HG02943 (cell line): ENCODE measurements around the gene SRRM4.

Experiments used
- ATAC-seq: cut with Tn5 transposase; IDR thresholded peaks from one replicate; pipeline ENCODE4 v1.9.1; 2021; ENCODE audit warnings: mild to moderate bottlenecking, low read depth, moderate library complexity; ENCODE audit not compliant: unreplicated experiment

Gene SRRM4

GRCh38 chr12:118981285-118982211, at the start of gene SRRM4:
SRRM4 (plus strand) TSS chr12:118981541; CDS start chr12:118981883, 342 bp downstream.
- ATAC-seq: no peak

GRCh38 chr12:118946256-118946655, 35.1 kb upstream of the SRRM4 start:
- no peak for ATAC-seq

- ATAC-seq: no peak
These were observed 22.8 kb upstream of the SRRM4 start for GRCh38 chr12:118958520-118958919.

GRCh38 chr12:118959348-118959747, 22.0 kb upstream of the SRRM4 start:
- no peak for ATAC-seq

- ATAC-seq: no peak
These were observed 21.3 kb upstream of the SRRM4 start for GRCh38 chr12:118959985-118960560.

- no peak for ATAC-seq
These were observed 20.5 kb upstream of the SRRM4 start for GRCh38 chr12:118960865-118961264.

- ATAC-seq: no peak
These were observed 16.4 kb upstream of the SRRM4 start for GRCh38 chr12:118964988-118965387.

- ATAC-seq: no peak
These were observed 10.5 kb upstream of the SRRM4 start for GRCh38 chr12:118970856-118971255.

- no peak for ATAC-seq
These were observed 8.4 kb upstream of the SRRM4 start for GRCh38 chr12:118972982-118973381.

GRCh38 chr12:118979763-118980406, 1.5 kb upstream of the SRRM4 start:
- no peak for ATAC-seq

- no peak for ATAC-seq
These were observed 830 bp upstream of the SRRM4 start for GRCh38 chr12:118980407-118981014.

- ATAC-seq: no peak
These were observed 961 bp downstream of the SRRM4 start for GRCh38 chr12:118982302-118982701.

- ATAC-seq: no peak
These were observed 1.8 kb downstream of the SRRM4 start for GRCh38 chr12:118982984-118983761.

- ATAC-seq: no peak
These were observed 3.0 kb downstream of the SRRM4 start for GRCh38 chr12:118984161-118984943.

GRCh38 chr12:118986050-118986449, 4.7 kb downstream of the SRRM4 start:
- no peak for ATAC-seq

- no peak for ATAC-seq
These were observed 17.8 kb downstream of the SRRM4 start for GRCh38 chr12:118999107-118999506.

GRCh38 chr12:119005085-119005484, 23.7 kb downstream of the SRRM4 start:
- no peak for ATAC-seq

- ATAC-seq: no peak
These were observed 24.6 kb downstream of the SRRM4 start for GRCh38 chr12:119005913-119006312.

GRCh38 chr12:119006746-119007145, 25.4 kb downstream of the SRRM4 start:
- ATAC-seq: no peak
